Mammary epithelial cell (primary cell): ENCODE data around the gene LYPD6.

ENCODE experiments used
- EZH2 ChIP-seq: IDR thresholded peaks from 2 replicates; pipeline ENCODE4 v1.6.1; 2012; ENCODE audit warnings: low read length, inconsistent platforms, borderline replicate concordance
- TF ChIP-seq, protein P1 (sequence below), 2 donors: IDR thresholded peaks in 1 of 2; conservative IDR thresholded peaks in 1 of 2; 2 replicates each; pipeline ENCODE4 v1.5.1; 2011 to 2012; ENCODE audit warnings: inconsistent platforms in 2 of 2, low read length in 2 of 2, mild to moderate bottlenecking in 2 of 2, control low read depth in 1 of 2, low read depth in 1 of 2; ENCODE audit not compliant: insufficient read depth in 1 of 2; ENCODE audit errors: extremely low read depth in 1 of 2

DNA sequence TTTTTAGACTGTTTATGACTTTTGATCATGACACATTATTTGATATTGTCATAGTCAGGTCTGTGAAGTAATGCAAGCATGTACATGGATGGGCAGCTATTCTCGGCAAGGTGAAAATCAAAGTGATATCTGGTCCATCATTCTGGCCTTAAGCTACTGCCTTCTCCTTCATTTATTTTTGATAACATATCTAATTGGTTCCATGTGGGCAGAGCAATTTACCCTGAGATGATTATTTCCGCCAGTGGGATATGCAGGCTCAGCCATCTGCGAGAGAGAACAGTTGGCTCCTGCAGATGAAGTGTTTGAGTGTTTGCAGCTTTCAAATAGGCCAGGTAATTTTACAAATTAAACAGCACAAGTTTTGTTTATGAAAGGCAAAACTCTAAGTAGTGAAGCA is 116.4 kb downstream of the LYPD6 start:
- TF ChIP-seq, protein P1, sequence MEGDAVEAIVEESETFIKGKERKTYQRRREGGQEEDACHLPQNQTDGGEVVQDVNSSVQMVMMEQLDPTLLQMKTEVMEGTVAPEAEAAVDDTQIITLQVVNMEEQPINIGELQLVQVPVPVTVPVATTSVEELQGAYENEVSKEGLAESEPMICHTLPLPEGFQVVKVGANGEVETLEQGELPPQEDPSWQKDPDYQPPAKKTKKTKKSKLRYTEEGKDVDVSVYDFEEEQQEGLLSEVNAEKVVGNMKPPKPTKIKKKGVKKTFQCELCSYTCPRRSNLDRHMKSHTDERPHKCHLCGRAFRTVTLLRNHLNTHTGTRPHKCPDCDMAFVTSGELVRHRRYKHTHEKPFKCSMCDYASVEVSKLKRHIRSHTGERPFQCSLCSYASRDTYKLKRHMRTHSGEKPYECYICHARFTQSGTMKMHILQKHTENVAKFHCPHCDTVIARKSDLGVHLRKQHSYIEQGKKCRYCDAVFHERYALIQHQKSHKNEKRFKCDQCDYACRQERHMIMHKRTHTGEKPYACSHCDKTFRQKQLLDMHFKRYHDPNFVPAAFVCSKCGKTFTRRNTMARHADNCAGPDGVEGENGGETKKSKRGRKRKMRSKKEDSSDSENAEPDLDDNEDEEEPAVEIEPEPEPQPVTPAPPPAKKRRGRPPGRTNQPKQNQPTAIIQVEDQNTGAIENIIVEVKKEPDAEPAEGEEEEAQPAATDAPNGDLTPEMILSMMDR (conservative IDR thresholded peaks at IDR 0.05 in 1 of 2, IDR thresholded peaks at IDR 0.05 in 1 of 2; ENCODE audit: extremely low read depth in 1 of 2, insufficient read depth in 1 of 2, low read depth in 1 of 2, low read length in 2 of 2): no peak
- TF ChIP-seq EZH2: no peak
